OCI-LY1 (cell line): ENCODE data around the gene SSBP3.

Experiments used
- CTCF ChIP-seq: fragments of 200-600 bp; sonication (generic), shearing (Covaris generic); IDR thresholded peaks from 2 replicates; pipeline ENCODE4 v1.5.1; 2017; ENCODE audit warnings: mild to moderate bottlenecking, antibody characterized with exemption, low read length, moderate library complexity, mixed read lengths
- EZH2 ChIP-seq: fragments of 200-600 bp; sonication (generic), shearing (Covaris generic); IDR thresholded peaks from 2 replicates; pipeline ENCODE4 v1.8.0; 2017; ENCODE audit warnings: borderline replicate concordance, mixed run types, mild to moderate bottlenecking, antibody characterized with exemption, low read length, moderate library complexity, mixed read lengths

GRCh38 chr1:54331091-54331772, 75.0 kb downstream of the SSBP3 start:
- TF ChIP-seq CTCF (no peak), EZH2 (no peak)
